Measurements from ENCODE around the gene LHX4.
A peak's percentile ranks its signal among the peaks of the same experiment; 100 is the strongest.

DNA sequence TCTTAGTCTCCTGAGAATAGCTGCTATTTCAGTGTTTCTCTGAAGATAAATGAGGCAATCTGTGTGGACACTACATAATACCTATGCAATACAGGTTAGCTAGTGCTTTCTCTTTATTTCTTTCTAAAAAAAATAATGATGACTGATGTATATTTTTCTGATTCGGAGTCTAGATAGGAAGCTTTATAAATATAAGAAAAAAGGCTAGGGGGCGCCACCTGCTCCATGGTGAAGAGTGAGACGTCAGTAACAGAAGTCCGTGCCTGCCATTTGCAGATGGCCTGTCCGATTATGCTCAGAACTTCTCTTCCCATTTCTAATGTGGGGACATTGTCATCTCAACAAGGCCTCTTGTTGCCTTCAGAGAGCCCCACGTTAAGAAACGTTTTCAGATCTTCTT lies 49.0 kb upstream of the LHX4 start:
- TF ChIP-seq, protein P1, sequence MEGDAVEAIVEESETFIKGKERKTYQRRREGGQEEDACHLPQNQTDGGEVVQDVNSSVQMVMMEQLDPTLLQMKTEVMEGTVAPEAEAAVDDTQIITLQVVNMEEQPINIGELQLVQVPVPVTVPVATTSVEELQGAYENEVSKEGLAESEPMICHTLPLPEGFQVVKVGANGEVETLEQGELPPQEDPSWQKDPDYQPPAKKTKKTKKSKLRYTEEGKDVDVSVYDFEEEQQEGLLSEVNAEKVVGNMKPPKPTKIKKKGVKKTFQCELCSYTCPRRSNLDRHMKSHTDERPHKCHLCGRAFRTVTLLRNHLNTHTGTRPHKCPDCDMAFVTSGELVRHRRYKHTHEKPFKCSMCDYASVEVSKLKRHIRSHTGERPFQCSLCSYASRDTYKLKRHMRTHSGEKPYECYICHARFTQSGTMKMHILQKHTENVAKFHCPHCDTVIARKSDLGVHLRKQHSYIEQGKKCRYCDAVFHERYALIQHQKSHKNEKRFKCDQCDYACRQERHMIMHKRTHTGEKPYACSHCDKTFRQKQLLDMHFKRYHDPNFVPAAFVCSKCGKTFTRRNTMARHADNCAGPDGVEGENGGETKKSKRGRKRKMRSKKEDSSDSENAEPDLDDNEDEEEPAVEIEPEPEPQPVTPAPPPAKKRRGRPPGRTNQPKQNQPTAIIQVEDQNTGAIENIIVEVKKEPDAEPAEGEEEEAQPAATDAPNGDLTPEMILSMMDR (IDR thresholded peaks at IDR 0.05 in 4 of 5, conservative IDR thresholded peaks at IDR 0.05 in 1 of 5): peak in 1 of 5 experiments; percentile 41
- no peak for TF ChIP-seq POLR2A (IDR thresholded peaks at IDR 0.05)
